Measurements from ENCODE around the gene TRABD2B.

GRCh38 chr1:47827109-47827508 lies 170.1 kb downstream of the TRABD2B start:
- TF ChIP-seq CTCF (IDR thresholded peaks at IDR 0.05; ENCODE audit: poor library complexity) (no peak), EZH2phosphoT487 (IDR thresholded peaks at IDR 0.05; ENCODE audit: low read depth, severe bottlenecking, unreplicated experiment) (no peak)

Data from hepatocyte (in vitro differentiated cells).